Measurements from ENCODE around the gene ADAM12.
"Not testable (repeated sequence)": the region's sequence is repeated elsewhere in the genome, so short reads cannot be mapped to it uniquely, and the experiment has no call there.

ADAM12 gene

DNA sequence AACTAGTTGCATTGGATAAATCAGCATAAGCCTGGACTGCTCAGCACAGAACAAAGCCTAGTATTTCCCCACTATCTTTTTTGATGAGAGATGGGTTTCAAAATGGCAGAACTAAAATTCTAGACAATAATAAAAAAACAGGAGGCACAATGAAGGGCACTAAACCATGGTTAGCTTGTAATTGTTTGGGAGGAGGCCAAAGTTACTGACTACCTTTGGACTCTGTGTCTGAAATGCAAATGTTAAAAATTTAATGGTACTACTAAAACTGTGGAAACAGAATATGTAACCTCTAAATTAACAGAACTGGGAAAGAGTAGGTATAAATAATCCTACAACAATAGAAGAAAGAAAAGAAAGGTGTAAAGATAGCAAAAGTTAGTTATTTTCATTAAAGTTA, 13.0 kb downstream of the ADAM12 start:
- no peak for DNase-seq (ENCODE audit: low read depth in 2 of 2)

DNA sequence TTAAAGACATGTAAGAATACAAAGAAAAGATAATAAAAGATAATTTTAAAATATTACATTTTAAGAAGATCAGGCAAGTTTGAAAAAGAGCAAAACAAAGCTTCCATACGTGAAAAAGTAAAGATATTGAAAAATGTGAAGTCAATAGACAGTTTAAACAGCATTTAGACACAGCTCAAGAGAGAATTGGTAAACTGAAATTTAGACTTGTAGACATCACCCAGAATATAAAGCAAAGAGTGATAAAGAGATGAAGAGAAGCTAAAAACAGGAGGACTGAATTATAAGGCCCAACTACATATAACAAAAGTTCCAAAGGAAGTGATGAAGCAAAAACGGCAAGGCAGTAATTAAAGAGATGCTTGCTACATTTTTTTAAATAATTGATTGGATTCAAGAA, 13.8 kb downstream of the ADAM12 start:
- no peak for DNase-seq (ENCODE audit: low read depth in 2 of 2)

DNA sequence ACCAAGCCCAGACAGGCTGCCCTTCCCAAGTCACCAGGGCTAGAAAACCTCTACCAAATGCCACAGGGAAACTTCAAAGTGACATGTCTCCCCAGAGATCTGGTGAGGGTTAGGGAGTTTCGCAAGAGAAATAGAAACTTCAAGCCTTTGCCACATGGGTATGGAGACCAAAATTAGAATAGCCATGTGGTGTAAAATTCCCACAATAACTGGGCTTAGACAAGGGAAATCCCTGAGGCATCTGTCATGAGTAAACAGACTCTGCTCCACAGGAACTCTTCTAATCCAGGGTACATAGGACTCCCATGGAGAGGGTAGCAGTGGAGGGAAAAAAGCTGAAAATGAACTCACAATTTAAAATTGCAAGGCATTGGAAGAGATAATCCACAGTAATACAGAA, 14.3 kb downstream of the ADAM12 start:
- no peak for DNase-seq (ENCODE audit: low read depth in 2 of 2)

DNA sequence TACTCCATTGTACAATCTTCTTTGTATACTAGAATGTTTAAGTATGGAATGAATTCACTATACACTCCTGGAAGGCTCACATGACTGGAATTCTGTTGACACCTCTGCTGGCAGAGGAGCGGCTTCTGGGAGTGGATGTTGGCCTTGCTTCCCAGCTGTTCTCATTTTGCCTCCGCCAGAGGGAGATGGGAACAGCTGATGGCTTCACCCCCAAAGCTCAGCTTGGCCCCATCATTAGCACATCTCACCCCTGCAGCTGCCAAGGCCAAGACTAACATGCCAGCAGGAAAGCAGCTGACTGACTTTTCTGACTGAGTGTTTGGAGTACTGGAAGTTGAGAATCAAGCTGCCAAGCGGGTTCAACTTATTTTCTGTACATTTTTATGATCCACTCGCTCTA, 15.1 kb downstream of the ADAM12 start:
- DNase-seq (ENCODE audit: low read depth in 2 of 2): no peak

DNA sequence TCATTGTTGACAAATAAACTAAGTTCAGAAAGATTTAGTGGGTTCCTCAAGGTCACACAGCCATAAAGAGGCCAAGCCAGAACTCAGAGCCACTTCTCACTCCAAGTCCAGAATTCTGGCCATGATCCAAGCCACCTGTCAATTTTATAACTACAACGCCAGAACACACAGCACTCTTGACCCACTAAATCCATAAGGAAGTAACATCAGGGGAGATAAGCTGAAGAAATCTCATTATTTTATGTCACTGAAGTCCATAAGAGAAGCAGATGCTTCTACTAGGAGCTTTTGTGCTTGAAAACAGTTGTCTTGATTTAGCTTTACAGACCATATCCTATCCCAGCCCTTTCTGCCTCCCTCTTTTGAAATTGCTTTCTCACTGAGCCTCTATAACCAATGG, 15.9 kb downstream of the ADAM12 start:
- DNase-seq (ENCODE audit: low read depth in 2 of 2): no peak

DNA sequence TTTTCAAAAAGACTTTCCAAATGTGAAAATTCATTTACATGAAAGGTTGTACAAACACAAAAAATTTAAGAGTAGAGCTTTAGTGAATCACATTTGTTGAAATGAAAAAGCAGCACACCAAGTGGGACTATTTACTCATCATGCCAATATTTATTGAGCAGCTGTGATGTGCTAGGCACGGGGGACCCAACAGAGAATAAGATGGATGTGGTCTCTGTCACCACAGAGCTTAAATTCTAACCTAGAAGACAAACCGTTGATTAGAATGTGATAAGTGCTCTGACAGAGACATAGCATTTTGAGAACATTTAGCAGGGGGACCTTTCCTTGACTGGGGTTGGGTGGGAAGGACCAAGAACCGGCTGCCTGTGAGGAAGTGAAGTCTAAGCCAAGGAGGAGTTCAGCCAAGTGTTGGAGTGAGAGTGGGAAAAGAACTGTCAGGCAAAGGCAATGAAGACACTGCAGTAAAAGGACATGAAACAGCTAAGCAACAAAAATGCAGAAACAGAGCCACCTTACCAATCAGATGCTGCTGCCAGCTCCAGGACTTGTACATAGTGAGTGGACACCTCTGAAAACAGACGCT, 19.1 kb downstream of the ADAM12 start:
- no peak for DNase-seq (ENCODE audit: low read depth in 2 of 2)

DNA sequence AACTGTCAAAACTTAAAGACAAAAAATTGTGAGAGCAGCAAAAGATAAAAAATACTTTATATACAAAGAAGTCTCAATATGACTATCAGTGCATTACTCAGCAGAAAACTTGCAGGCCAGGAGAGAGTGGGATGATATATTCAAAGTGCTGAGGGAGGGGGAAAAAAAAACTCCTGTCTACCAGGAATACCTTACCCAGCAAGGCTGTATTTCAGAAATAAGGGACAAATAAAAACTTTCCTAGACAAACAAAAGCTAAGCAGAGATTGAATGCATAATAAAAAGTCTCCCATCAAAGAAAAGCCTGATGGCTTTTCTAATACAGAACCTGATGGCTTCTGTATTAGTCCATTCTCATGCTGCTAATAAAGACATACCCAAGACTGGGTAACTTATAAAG, 31.1 kb downstream of the ADAM12 start:
- DNase-seq (ENCODE audit: low read depth in 2 of 2): no peak

DNA sequence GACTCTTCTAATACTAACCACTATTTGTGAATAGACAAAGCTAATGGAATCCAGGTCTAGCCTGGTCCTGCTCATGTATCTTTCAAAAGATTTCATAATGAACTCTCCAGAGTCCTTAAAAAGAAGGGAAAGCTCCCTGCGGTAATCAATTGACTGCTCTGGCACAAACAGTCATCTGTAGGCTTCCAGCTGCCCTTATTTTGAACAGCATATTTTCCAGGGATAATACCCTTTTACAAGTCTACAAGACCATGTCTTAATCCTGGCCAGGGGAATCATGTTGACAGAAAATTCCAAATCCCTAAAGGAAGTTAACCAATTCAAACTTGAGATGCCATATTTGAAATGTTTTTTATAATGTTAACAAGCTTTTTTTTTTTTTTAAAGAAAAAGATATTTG, 34.6 kb downstream of the ADAM12 start:
- no peak for DNase-seq (ENCODE audit: low read depth in 2 of 2)

DNA sequence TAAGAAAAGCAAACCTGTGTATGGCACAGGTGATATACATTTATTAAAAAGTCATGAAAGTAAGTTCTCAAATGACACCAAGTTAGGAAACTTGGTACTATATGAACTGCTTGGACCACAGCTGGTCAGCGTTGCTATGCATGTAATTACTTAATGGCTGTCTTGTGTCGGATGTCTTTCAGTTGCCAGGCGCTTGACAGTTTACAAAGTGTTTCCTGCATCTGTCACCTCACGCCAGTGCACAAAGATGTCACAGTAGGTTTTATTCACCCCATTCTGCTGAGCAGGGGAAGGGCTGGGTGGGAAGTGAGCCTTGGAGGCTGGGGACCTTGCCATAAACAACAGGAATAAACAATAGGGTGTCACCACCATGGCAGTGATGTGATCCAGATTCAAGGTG, 35.8 kb downstream of the ADAM12 start:
- DNase-seq (ENCODE audit: low read depth in 2 of 2): no peak

DNA sequence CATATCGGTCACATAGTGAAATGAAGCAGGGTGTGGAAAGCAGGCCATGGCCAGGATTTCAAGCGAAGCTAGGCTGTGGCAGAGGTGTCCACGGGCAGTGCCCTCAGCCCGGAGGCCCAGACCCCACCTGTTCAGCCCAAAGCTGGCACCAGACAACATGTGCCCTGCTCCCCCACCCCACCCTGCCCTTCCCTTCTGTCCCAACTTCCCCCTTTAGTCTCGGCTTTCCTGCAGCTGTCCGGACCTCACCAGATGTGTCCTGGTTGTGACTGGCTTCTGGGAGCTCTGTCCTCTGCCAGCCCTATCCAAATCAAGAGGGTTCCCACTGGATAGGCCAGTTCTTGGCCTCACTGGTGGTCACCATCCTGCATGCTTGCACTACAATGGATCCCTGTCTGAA, 37.3 kb downstream of the ADAM12 start:
- DNase-seq (ENCODE audit: low read depth in 2 of 2): no peak

DNA sequence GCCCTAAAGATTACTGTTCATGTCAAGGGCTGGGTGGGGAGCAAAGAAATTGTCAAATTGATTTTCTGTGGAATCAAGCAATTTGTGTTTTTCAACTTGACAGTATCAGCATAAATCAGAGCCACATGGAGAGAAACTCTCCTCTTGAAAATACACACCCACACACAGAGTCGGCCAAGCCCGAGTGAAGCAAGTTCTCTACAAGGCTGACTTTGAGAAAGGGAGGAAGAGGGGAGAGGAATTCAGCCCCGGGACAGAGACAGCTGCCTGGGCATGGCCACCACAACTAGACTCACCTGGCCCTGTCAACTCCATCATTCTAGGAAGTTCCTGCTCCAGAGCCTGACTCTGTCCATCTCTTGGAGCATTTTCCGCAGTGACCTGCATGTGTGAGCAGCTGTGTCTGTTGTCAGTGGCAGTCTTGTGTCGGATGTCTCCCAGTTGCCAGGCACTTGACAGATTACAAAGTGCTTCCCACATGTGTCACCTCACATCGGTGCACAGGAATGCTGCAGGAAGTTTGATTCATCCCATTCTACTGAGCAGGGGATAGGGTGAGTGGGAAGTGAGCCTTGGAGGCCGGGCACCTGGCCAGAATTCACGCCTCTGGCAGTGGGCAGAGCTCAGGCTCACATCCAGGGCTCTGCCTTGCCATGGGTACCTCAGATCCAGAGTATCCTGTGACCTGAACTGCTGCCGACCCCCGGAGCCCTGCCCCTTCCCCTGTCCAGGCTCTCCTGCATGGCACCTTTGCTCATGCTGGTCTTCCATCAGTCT, 37.9 kb downstream of the ADAM12 start:
- DNase-seq (ENCODE audit: low read depth in 2 of 2): peak; percentile 60 to 71

DNA sequence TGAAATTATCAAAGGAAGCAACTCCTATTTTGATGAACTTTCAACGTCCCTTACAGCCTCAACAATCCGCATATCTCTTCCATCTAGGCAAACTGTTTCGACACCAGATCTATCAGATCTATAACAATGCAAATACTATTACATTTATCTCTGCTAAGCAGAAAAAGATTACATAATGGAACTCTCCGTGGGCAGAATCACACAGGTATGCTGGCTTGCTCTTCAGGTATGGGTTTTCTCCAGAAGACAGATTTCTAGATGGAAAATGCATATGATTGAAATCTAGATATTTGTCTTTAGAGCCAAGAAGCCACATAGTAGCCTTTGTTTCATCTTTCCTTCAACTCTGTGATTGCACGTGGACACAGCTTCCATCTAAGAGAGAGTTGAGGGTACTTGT, 38.6 kb downstream of the ADAM12 start:
- no peak for DNase-seq (ENCODE audit: low read depth in 2 of 2)

DNA sequence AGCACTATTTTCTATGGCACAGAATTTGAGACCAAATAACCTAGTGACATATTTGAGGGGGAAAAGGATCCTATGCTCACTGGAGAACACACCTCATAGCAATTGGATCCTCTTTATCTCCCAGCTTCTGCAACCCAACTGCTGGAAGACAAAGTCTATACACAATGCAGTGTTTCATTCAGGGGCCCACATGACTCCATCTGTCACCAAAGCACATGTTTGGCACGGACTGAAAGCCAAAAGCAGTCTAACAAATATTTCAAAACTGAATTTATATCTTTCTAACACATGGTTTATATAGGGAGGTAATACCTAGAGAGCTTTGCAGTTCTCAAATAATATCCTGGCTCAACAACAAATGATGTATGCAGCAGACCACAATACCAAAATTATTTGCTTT, 39.2 kb downstream of the ADAM12 start:
- peak in 1 of 2 experiments; percentile 34 for DNase-seq (ENCODE audit: low read depth in 2 of 2)

DNA sequence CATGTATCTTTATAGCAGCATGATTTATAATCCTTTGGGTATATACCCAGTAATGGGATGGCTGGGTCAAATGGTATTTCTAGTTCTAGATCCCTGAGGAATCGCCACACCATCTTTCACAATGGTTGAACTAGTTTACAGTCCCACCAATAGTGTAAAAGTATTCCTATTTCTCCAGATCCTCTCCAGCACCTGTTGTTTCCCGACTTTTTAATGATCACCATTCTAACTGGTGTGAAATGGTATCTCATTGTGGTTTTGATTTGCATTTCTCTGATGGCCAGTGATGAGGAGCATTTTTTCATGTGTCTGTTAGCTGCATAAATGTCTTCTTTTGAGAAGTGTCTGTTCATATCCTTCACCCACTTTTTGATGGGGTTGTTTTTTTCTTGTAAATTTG, 44.8 kb downstream of the ADAM12 start:
- DNase-seq (ENCODE audit: low read depth in 2 of 2): not testable (repeated sequence)

DNA sequence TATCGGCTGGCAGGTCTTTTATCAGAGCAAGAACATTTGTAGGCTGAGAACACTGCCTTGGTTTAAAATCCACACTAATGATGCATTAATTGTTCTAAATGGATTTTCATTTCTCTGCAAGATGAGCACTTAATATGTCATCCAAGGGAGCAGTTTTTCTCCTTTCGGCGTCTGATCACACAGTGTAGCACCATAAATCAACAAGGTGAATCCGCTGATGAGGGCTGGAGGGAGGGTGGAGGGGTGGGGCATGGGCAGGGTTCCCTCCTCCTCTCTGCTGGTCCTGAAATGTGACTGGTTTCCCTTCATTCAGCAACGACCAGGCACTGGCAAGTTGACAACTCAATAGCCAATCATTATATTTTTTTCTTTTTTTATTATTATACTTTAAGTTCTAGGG, 45.6 kb downstream of the ADAM12 start:
- DNase-seq (ENCODE audit: low read depth in 2 of 2): no peak

DNA sequence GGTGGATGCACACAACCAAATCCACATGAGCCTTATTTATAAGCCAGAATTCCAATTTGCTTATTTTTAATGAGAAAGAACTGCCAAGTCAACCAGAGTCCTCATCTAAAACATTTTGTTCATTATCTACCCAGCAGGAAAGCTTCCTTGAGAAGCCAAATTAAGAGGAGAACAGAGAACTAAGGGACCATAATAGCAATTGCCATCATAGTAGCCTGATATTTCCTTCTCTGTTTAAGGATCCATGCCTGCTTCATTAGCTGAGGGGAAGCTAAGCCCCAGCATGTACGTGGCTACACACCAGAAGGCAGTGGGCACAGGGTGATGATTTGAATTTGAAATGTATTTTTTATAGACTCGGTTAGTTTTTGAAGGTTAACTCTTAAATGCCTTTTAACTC, 46.8 kb downstream of the ADAM12 start:
- no peak for DNase-seq (ENCODE audit: low read depth in 2 of 2)

DNA sequence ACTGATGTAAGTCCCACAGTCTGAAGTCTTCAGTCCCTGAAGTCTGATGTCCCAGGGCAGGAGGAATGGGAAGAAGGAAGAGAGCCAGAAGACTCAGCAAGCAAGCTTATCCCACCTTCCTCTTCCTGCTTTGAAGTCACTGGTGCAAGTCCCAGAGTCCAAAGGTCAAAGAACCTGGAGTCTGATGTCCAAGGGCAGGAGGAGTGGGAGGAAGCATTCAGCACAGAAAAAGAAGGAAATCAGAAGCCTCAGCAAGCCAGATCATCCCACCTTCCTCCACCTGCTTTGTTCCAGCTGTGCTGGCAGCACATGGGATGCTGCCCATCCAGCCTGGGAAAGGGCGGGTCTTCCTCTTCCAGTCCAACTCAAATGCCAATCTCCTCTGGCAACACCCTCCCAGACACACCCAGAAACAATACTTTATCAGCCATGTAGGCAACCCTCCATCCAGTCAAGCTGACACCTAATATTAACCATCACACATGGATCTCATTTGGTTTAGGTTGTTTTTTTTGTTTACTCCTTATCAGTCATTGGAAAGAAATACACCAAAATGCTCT, 50.9 kb downstream of the ADAM12 start:
- DNase-seq (ENCODE audit: low read depth in 2 of 2): no peak

DNA sequence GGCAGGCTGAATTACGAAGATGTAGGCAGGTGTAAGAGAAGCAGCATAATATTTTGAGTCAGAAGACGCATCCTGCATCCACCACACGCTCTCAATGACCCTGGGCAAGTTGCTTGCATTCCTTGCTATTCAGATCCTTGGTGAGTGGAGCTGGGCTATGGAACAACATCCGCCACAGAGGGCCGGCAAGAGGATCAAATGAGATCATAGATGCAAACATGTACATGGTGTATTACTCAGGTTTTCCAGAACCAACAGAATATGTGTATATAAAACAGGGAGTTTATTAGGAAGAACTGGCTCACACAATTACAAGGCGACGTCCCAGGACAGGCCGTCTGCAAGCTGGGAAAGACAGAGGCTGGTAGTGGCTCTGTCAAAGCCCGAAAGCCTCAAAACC, 51.5 kb downstream of the ADAM12 start:
- no peak for DNase-seq (ENCODE audit: low read depth in 2 of 2)

DNA sequence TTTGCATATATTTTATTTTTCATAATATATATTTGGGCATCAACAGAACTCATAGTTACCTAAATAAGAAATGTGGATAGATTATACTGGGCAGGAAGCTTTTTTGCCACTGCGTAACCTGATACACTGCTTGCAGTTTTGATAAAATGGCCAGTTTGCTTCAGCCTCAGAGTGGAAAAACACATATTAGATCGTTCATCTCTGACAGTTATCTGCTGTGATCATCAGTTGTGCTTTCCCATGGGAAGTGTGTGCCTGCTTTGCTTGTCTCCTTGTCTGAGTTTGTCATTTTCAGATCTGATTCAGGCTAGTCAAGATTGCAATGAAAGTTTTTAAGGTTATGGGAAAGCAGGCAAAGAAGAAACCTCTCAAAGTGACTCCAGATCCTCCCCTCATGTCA, 54.0 kb downstream of the ADAM12 start:
- no peak for DNase-seq (ENCODE audit: low read depth in 2 of 2)

DNA sequence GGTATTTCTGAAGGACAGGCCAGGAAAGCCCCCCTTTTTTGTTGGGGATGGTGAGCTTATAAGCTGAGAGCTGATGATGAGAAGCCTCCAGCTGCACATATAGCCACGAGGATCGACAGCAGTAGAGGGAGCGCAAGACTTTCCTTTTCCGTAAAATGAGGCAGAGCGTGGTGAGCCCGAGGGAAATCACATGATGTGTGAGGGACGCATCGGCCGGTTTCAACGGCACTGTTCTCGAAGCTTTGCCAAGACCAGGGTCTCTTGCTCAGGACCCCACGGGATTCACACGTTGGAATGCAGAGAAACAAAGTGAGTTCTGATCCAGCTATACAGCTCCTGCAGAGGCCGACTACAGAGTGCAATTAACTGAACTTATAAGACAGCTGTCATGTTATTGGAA, 55.7 kb downstream of the ADAM12 start:
- no peak for DNase-seq (ENCODE audit: low read depth in 2 of 2)

DNA sequence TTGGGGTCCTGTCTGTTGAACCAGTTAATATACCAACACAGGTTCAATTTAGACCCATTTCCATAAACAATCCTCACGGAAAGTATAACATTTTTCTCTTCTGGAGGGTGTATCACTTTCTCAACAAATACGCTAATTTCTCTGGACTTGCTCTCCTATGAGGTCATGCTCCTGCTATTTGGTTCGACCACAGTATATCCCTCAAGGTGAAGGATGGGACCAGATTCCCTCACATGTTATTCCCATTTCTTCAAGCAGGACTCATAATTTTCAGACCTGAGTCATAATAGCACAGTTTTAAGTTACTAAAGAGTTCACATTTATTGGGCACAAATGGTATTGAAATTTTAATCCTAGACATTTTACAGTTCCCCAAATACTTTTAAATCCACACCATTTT, 57.2 kb downstream of the ADAM12 start:
- peak; percentile 25 to 30 for DNase-seq (ENCODE audit: low read depth in 2 of 2)

DNA sequence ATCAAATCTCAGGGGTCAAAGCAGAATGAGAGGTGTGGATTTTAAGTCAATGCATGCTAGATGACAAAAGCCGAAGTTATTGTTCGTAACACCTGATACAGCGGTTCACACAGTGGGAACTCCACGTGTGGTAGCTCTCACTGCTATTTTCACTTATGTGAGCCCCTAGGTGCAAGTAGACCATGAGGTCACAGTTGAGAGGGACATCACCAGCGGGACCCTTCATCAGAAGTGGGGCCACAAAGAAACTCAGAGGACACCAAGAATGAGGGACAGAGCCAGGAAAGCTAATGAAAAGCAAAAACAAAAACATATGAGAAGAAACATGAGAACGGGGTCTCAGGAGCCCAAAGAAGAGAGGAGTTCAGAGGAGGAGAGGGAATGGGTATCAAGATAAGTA, 63.5 kb downstream of the ADAM12 start:
- DNase-seq (ENCODE audit: low read depth in 2 of 2): no peak

DNA sequence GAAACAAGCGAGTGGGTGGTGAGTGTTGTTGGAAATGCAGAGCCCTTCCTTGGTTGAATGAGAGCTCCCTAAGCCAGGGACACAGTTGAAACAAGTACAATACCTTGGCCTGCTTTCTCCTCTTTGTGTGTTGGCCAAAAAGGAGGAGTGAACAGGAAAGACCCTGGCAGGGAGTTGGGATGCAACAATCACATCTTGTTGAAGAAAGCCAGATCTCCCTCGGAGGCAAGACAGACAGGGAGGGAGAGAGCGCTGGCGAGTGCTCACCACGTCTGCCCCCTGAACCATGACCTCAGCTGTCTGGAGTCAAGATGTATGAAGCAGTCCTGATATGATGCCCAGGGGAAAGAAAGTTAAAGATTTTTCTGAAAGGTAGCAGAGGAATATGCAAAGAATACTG, 66.8 kb downstream of the ADAM12 start:
- no peak for DNase-seq (ENCODE audit: low read depth in 2 of 2)

DNA sequence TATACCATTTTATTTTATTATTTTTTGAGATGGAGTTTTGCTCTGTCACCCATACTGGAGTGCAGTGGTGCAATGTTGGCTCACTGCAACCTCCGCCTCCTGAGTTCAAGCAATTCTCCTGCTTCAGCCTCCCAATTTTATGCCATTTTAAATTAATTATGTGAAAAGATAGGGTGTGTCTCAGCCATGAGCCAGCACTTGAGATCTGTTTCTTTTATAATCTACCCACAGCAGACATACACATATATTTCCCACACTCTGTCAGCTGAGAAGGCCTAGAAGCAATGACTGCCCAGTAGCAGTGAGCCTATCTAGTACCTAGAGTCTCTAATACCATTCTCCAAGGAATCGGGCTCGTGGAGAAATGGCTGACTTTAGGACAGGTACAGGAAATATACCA, 70.5 kb downstream of the ADAM12 start:
- no peak for DNase-seq (ENCODE audit: low read depth in 2 of 2)
